ENCODE measurements around the gene GNB1.

The GNB1 gene

GRCh38 chr1:1922956-1923833 is 32.3 kb upstream of the GNB1 start:
- DNase-seq (ENCODE audit: low read depth in 2 of 3, low spot score in 2 of 3): no peak

GRCh38 chr1:1922702-1922955 is 31.7 kb upstream of the GNB1 start:
- DNase-seq (ENCODE audit: low read depth in 2 of 3, low spot score in 2 of 3): no peak

GRCh38 chr1:1921901-1922701 is 31.2 kb upstream of the GNB1 start:
- DNase-seq (ENCODE audit: low read depth in 2 of 3, low spot score in 2 of 3): no peak

- DNase-seq (ENCODE audit: low read depth in 2 of 3, low spot score in 2 of 3): no peak
Measured at GRCh38 chr1:1921459-1921862, 30.6 kb upstream of the GNB1 start.

- DNase-seq (ENCODE audit: low read depth in 2 of 3, low spot score in 2 of 3): no peak
Measured at GRCh38 chr1:1920608-1921458, 29.9 kb upstream of the GNB1 start.

- no peak for DNase-seq (ENCODE audit: low read depth in 2 of 3, low spot score in 2 of 3)
Measured at GRCh38 chr1:1920057-1920607, 29.2 kb upstream of the GNB1 start.

GRCh38 chr1:1919304-1920056 is 28.6 kb upstream of the GNB1 start:
- DNase-seq (ENCODE audit: low read depth in 2 of 3, low spot score in 2 of 3): peak; percentile 95 to 97 (median 96)

- DNase-seq (ENCODE audit: low read depth in 2 of 3, low spot score in 2 of 3): no peak
Measured at GRCh38 chr1:1918901-1919303, 28.0 kb upstream of the GNB1 start, which contains the start of gene TMEM52. TSS of gene TMEM52 (minus strand) at chr1:1919279. CDS start at chr1:1919265, 14 bp downstream.

- DNase-seq (ENCODE audit: low read depth in 2 of 3, low spot score in 2 of 3): no peak
Measured at GRCh38 chr1:1917995-1918900, 27.4 kb upstream of the GNB1 start.

- DNase-seq (ENCODE audit: low read depth in 2 of 3, low spot score in 2 of 3): no peak
Measured at GRCh38 chr1:1917304-1917976, 26.6 kb upstream of the GNB1 start.

GRCh38 chr1:1916851-1917251 is 26.0 kb upstream of the GNB1 start:
- no peak for DNase-seq (ENCODE audit: low read depth in 2 of 3, low spot score in 2 of 3)

- no peak for DNase-seq (ENCODE audit: low read depth in 2 of 3, low spot score in 2 of 3)
Measured at GRCh38 chr1:1915911-1916840, 25.3 kb upstream of the GNB1 start.

GRCh38 chr1:1914971-1915692 is 24.2 kb upstream of the GNB1 start, which contains the start of gene CALML6:
TSS of gene CALML6 (plus strand) at chr1:1915260. CDS start at chr1:1915281, 21 bp downstream.
- no peak for DNase-seq (ENCODE audit: low read depth in 2 of 3, low spot score in 2 of 3)

- no peak for DNase-seq (ENCODE audit: low read depth in 2 of 3, low spot score in 2 of 3)
Measured at GRCh38 chr1:1914101-1914970, 23.4 kb upstream of the GNB1 start.

- no peak for DNase-seq (ENCODE audit: low read depth in 2 of 3, low spot score in 2 of 3)
Measured at GRCh38 chr1:1911350-1912041, 20.6 kb upstream of the GNB1 start.
